ENCODE results near the gene TCHH.
A peak's percentile ranks its signal among the peaks of the same experiment; 100 is the strongest.
"Not testable (repeated sequence)": the region's sequence is repeated elsewhere in the genome, so short reads cannot be mapped to it uniquely, and the experiment has no call there.

Gene TCHH

DNA sequence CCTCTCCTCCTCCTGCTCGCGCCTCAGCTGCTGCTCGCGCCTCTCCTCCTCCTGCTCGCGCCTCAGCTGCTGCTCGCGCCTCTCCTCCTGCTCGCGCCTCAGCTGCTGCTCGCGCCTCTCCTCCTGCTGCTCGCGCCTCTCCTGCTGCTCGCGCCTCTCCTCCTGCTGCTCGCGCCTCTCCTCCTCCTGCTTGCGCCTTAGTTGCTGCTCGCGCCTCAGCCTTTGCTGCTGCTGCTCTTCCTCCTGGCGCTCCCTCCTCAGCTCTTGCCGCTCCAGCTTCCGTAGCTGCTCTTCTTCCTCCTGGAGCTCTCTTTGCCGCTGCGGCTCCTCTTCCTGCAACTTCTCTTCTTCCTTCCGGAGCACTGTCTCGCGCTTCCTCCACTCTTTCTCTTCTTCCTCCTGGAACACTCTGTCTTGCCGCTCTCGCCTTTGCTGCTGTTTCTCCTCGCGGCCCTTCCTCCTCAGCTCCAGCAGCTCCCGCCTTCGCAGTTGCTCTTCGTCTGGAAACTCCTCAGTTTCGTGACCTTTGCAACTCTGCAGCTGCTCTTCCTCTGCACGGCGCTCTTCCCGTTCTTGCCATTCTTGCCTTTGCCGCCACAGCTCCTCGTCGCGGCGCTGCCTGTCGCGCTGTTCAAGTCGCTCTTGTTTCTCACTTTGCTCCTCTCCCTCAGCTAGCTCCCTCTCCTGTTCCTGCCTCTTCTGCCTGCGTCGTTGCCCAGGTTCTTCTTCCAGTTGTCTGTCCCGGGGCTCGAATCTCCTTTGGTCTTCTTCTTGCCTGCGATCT lies 3.0 kb downstream of the TCHH start:
- DNase-seq = no peak

DNA sequence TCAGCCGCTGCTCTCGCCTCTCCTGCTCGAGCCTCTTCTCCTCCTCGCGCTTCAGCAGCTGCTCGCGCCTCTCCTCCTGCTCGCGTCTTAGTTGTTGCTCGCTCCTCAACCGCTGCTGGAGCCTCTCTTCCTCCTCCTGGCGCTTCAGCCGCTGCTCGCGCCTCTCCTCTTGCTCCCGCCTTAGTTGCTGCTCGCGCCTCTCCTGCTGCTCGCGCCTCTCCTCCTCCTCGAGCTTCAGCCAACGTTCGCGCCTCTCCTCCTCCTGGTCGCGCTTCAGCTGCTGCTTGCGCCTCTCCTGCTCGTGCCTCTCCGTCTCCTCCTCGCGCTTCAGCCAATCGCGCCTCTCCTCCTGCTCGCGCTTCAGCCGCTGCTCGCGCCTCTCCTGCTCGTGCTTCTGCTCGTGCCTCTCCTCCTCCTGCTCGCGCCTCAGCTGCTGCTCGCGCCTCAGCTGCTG lies 3.7 kb downstream of the TCHH start:
- no peak for DNase-seq

DNA sequence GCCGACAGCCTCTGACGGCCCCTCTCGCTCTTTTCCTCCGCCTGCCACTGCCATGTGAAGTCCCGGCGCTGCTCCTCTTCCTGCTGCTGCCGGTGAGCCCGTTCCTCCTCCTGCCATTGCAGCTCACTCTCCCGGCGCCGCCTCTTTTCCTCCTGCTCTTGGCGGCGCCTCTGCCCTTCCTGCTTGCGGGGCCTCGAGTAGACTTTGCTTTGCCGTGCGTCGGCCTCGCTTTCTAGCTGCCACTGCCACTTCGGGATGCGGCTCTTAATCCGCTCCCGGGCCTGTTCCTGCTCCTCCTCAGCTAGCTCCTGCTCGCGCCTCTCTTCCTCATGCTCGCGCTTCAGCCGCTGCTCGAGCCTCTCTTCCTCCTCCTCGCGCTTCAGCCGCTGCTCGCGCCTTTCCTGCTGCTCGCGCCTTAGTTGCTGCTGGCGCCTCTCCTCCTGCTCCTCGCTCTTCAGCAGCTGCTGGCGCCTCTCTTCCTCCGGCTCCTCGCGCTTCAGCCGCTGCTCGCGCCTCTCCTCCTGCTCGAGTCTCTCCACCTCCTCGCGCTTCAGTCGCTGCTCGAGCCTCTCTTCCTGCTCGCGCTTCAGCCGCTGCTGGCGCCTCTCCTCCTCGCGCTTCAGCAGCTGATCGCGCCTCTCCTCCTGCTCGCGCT lies 4.3 kb downstream of the TCHH start:
- DNase-seq = peak; percentile 28

DNA sequence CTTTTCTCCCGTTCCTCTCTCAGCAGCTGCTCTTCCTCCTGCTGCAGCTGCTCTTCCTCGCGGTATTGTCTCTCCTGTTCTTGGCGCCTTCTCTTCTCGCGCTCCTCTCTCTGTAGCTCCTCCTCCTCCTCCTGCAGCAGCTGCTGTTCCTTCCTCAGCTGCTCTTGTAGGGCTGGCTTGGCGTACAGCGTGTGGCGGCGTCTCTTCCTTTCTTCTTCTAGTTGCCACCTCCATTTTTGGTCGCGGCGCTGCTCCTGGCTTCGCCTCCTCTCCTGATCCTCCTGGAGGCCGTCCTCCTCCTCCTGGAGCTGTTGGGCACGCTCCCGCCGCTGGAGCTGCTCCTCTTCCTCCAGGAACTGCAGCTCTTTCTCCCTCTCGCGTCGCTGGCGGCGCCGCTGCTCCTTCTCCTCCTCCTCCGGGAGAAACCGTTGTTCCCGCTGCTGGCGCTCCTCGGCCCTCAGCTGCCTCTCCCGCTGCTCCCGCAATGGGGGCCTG lies 4.8 kb downstream of the TCHH start:
- peak; percentile 67 for DNase-seq

DNA sequence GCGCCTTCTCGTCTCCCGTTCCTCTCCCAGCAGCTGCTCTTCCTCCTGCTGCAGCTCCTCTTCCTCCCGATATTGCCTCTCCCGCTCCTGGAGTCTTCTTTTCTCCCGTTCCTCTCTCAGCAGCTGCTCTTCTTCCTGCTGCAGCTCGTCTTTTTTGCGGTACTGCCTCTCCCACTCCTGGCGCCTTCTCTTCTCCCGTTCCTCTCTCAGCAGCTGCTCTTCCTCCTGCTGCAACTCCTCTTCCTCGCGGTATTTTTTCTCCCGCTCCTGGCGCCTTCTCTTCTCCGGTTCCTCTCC lies 5.3 kb downstream of the TCHH start:
- no peak for DNase-seq

DNA sequence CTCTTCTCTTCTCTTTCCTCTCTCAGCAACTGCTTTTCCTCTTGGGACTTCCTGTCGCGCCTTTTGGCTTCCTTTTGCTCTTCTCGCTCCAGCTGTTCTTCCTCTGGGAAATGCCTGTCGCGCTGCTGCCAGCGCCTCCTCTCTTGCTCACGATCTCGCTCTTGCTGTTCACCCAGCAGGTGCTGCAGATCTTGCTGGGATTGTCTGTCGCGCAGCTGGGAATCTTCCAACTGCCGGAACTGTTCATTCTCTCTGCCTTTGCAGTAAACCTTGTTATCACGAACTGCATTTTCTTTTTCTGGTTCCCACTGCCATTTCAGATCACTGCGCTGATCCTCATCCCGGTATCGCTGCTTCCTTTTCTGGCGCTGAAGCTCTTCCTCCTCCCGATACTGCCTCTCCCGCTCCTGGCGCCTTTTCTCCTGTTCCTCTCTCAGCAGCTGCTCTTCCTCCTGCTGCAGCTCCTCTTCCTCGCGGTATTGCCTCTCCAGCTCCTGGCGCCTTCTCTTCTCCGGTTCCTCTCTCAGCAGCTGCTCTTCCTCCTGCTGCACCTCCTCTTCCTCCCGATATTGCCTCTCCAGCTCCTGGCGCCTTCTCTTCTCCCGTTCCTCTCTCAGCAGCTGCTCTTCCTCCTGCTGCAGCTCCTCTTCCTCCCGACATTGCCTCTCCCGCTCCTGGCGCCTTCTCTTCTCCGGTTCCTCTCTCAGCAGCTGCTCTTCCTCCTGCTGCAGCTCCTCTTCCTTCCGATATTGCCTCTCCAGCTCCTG lies 5.8 kb downstream of the TCHH start:
- DNase-seq = peak; percentile 17

DNA sequence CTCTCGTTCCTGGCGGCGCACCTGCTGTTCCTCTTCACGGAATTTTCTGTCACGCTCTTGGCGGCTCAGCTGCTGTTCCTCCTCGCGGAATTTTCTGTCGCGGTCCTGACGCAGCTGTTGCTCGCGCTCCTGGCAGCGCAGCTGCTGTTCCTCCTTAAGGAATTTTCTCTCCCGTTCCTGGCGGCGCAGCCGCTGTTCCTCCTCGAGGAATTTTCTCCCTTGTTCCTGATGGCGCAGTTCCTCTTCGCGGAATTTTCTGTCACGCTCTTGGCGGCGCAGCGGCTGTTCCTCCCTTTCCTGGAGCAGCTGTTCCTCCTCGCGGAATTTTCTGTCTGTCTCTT lies 6.4 kb downstream of the TCHH start:
- DNase-seq = no peak

DNA sequence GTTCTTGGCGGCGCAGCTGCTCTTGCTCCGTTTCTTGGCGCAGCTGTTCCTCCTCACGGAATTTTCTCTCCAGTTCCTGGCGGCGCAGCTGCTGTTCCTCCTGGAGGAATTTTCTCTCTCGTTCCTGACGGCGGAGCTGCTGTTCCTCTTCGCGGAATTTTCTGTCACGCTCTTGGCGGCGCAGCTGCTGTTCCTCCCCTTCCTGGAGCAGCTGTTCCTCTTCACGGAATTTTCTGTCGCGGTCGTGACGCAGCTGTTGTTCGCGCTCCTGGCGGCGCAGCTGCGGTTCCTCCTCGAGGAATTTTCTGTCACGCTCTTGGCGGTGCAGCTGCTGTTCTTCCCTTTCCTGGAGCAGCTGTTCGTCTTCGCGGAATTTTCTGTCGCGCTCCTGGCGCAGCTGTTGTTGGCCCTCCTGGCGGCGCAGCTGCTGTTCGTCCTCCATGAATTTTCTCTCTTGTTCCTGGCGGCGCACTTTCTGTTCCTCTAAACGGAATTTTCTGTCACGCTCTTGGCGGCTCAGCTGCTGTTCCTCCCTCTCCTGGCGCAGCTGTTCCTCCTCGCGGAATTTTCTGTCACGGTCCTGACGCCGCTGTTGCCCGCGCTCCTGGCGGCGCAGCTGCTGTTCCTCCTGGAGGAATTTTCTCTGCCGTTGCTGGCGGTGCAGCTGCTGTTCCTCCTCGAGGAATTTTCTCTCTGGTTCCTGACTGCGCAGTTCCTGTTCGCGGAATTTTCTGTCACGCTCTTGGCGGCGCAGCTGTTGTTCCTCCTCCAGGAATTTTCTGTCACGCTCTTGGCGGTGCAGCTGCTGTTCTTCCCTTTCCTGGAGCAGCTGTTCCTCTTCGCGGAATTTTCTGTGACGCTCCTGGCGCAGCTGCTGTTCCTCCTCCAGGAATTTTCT lies 7.0 kb downstream of the TCHH start:
- DNase-seq = peak; percentile 80

DNA sequence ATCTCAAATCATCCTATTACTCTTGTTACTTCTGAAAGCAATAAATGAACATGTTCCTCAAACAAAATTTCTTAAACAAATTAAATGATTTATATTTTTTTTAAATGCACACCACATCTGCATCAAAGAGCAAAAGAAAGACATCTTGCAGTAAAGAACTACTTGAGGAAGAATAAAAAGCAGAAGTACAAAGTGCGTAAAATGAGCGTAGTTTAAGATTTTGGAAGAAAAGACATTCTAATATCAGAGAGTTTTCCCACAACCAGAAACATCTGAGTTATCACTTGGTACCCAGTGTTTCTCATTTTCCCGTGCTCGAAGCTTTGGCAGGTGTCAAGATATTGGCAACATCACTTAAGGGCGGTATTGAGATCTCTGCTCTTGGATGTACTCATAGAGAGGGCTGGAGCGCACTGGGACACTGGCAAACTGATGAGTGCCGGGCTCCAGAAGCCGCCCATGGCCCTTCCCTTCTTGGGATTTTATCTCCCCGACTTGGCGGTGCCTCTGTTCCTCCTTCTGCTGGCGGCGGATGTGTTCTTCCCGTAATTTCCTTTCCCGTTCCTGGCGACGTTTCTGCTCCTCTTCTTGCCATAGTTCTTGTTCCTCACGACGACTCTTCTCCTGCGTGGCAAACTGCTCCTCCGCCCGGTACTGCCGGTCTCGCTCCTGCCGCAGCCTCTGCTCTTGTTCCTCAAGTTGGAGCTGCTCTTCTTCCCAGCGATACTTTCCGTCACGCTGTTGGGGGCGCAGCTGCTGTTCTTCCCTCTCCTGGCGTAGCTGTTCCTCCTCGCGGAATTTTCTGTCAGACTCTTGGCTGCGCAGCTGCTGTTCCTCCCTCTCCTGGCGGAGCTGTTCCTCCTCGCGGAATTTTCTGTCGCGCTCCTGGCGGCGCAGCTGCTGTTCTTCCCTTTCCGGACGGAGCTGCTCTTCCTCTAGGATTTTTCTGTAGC lies 7.9 kb downstream of the TCHH start:
- DNase-seq = no peak

DNA sequence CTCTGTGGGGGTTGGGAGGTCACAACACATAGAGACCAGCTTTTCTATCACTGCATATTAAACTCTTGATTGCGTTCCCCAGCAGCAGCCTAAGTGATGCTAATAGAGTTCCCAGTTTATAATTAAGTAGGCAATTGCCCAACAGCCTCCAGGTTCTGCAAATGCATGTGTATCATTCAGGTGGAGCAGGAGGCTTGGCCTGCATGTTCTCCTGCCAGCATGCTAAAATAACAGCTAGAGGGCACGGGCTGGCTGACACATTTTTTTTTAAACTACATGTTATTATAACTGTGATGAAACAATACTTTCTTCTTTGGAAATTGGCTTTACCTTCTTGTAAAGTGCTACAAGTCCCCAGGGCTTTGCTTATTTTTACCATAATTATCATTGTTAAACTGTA lies 10.4 kb downstream of the TCHH start:
- no peak for DNase-seq

DNA sequence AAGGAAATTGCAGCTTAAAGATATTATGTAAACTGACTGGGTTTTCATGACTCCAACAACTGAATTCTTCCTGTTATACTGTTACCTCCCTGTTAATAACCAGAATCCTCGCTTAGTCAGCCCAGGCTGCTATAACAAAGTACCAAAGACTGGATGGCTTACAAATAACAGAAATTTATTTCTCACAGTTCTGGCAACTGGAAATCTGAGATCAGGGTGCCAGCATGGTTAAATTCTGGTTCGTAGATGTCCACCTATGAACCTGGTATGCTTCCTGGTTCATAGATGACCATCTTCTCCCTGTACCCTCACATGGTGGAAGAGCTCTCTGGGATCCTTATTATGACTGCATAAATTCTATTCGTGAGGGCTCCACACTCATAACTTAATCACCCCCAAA lies 18.3 kb downstream of the TCHH start:
- DNase-seq = no peak

DNA sequence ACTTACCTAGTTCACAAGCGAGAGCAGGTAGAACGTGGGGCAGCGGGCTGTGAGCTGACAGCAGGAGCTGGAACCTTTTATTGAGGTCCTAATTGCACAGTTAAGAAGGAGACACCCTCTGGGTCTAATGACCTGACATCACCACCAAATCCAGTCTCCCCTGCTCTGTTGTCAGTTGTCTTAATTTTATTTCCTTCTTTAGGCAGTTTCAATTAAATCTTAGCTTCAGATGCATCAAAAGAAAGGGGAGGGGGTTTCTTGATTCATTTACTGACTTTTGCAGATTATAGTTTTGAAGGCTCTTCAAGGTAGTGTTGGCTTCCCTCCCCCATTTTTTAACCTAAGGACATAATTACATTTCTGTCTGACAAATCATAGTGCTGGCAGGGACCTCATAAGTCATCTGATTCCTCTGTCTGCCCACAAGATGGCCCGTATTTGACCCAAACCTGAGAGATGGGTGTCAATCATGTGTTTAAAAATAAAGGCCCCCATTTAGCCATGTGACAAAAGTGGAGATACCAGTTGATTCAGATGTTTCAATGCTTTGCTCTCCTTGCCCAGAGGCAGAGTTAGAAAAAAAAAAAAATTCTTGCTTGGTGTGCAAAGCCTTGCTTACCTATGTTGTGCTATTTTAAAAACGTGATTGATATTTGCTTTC lies 26.1 kb downstream of the TCHH start, which contains the start of gene TCHHL1:
TCHHL1 (minus strand) TSS at position 51 of the 661 bp plus-strand sequence. CDS start 921 bp downstream, outside the sequence.
- no peak for DNase-seq

DNA sequence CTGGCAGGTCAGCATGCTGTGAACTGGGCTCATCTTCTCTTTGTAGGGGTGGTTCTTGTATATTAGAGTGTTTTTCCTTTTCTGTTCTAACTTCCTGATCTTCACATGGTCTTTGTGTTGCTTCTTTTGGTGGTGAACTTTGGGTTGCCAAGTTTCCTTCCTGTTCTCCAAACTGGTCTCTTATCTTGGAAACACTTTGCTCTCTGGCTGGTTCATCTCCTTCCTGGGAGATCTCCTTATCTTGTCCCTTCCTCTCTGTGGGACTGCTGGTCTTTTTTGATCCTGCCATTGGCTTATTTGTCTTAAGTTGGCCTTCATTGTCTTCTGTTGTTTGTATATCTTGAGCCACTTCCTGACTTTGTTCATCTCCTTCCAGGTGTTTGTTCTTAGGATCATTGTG lies 28.5 kb downstream of the TCHH start:
- no peak for DNase-seq

DNA sequence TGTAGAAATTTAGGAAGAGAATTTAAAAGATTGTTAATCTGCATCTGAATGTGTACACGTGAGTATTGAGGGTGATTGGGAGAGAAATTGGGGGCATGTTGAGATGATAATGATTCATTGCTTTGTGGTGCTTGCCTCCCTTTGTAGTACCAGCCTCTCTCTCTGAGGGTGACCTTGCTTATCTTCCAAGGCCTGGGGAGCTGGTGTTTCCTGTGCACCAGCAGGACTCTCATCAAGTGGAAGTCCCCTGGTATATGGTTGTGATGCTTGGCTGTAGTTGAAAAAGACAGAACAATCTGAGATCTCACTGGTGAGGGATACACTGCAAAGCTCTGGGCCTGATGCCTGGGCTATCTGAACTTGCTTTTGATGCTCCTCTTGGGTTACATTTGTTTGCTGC lies 30.4 kb downstream of the TCHH start:
- no peak for DNase-seq

DNA sequence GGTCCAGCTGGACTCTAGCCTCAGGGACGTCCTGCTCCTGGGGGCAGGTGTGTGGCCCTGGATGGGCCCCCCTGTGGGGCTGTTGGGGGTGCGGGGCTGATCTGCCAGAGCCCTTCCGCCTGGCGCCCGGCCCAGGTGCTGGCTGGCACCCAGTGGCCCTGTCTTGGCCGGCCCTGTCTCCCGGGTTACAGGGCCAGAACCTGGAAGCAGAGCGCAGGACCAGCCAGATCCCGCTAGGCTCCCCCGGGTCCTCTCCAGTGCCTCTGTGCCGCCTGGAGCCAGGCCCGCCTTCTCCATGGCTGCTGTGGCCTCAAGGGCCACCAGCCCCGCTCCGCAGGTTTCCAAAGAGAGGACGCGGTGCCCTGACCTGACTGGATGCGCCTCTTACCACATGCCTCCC lies 34.2 kb downstream of the TCHH start:
- DNase-seq = not testable (repeated sequence)

DNA sequence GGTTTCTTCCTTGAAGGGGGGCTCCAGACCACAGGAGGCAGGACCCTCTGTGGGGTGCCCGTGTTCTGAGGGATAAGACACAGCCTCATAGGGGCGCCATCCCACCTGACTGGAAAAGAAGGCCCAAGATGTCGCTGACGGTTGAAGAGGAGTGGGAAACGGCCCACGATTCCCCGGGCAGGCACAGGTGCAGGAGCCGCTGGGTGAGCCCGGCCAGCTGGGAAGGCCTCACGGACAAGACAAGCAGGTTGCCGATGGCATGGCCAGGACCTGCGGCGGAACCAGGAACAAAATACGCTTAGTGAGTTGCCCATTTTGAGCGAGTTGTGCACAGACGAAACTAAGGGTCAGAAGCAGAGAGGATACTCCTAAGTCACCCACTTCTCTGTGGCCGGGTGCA lies 34.8 kb downstream of the TCHH start:
- DNase-seq = not testable (repeated sequence)

DNA sequence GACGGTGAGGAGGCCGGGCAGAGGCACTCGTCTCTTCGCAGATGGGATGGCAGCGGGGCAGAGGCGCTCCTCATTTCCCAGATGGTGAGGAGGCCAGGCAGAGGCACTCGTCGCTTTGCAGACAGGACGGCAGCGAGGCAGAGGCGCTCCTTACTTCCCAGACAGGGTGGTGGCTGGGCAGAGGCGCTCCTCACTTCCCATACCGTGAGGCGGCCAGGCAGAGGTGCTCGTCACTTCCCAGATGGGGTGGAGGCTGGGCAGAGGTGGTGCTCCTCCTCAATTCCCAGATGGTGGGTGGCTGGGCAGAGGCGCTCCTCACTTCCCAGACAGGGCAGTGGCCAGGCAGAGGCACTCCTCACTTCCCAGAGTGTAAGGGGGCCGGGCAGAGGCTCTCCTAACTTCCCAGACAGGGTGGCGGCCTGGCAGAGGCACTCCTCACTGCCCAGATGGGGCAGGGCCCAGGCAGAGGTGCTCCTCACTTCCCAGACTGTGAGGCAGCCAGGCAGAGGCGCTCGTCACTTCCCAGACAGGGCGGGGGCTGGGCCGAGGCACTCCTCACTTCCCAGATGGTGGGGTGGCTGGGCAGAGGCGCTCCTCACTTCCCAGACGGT lies 36.3 kb downstream of the TCHH start:
- DNase-seq = no peak

DNA sequence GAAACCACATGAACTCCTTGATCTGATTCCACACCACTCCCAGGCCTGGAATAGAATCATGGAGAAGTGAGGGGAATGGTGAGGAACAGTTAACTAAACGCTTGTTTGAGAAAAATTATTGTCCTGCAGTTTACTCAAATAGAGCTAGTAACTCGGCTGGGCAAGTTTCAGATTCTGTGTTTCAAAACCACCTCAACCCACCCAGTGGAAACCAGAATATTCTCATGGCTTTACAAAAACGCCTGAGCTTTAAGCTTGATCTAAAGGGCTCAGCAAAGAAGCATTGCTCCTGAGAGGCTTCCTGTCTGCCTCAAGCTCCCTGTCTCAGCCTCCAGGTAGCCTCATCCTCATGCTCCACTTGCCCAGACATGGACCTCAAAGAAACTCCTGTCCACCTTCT lies 42.9 kb downstream of the TCHH start:
- no peak for DNase-seq

DNA sequence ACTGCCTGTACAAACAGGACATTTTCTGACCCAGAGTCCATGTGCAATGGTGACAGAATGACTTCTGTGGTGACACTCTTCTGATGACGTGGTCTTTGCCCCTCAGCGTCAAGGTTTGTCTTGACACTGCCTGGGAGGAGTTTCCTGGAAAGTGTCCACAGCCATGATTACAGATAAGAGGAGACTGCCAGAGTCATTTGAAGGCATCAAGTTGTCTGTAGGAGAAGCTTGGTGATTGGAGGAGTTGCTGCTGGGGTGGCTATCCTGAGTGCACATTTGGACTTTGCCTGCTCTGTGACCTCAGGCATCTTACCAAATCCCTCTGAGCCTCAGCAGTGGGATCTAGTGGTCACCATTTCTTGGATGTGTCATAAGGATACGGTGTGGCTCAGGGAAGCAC lies 44.1 kb downstream of the TCHH start:
- no peak for DNase-seq

DNA sequence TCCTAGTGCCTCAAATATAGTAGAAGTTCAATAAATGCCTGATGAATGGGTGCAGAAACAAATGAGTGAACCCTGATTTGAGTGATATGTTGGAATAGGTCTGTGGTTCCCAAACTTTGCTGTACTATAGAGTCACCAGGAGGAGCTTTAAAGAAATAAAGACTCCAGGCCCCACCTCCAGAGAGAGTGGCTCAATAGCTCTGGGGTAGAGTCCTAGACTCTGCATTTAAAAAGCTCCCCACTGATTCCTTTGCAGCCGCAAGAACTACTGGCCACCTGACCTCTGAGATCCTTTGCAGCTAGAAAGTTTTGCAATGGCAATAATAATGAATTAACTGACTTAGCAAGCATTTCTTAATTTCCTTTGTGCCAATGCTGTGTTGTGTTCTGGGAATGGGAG lies 47.3 kb downstream of the TCHH start:
- no peak for DNase-seq

DNA sequence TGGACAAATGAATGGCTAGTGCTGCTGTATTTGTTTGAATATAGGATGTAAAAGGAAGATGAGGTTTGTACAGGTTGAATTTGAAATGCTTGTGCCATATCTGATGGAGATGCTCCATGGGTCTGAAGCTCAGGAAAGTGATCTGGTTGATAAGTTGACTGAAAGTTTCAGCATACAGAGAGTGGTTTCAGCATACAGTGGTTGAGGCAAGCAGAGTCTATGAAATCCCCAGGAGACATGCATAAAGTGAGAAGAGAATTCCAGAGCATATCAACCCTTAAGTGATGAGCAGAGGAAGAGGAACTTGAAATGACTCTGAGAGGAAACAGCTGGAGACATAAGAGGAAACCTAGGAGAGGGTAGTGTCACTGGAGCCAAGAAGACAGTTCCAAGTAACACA lies 48.1 kb downstream of the TCHH start:
- no peak for DNase-seq

Measured in HCEC 1CT (cell line).